HEK293 (cell line): ENCODE measurements around the gene GUSB.
"Not testable (repeated sequence)": the region's sequence is repeated elsewhere in the genome, so short reads cannot be mapped to it uniquely, and the experiment has no call there.

Source experiments
- CTCF ChIA-PET: fragments of 350-600 bp; formaldehyde crosslinking; extraction: SDS; loops from one replicate; lab custom pipeline; 2021; ENCODE audit warnings: antibody characterized with exemption; lab: Yijun Ruan, JAX
- POLR2A ChIA-PET: fragments of 300-600 bp; formaldehyde crosslinking; extraction: SDS; loops from one replicate; lab custom pipeline; 2020; ENCODE audit warnings: antibody characterized with exemption, inconsistent platforms; lab: Yijun Ruan, JAX
- H3K27ac ChIP-seq: fragments of 200-500 bp; sonication (Bioruptor generic); 2 replicates; pipeline ENCODE4 v1.5.1; 2014; ENCODE audit warnings: low read depth, low read length, control low read depth, inconsistent platforms; ENCODE audit errors: extremely low read depth
- H3K36me3 ChIP-seq, 2 experiments: fragments of 200-500 bp in 1 of 2; sonication (Bioruptor generic) in 1 of 2; 1 replicate in 1 of 2; 2 replicates in 1 of 2; pipeline ENCODE4 v1.5.1; 2014 to 2017; ENCODE audit warnings: inconsistent platforms in 2 of 2, low read length in 2 of 2; ENCODE audit not compliant: control insufficient read depth in 2 of 2, insufficient read depth in 1 of 2
- H3K4me1 ChIP-seq: fragments of 200-500 bp; sonication (Bioruptor generic); 2 replicates; pipeline ENCODE4 v1.5.1; 2014; ENCODE audit warnings: mild to moderate bottlenecking, low read length, inconsistent platforms; ENCODE audit not compliant: control insufficient read depth, insufficient read depth
- H3K4me3 ChIP-seq: 2 replicates; pipeline ENCODE4 v1.5.1; 2011; ENCODE audit warnings: low read depth, mild to moderate bottlenecking, control low read depth, low read length, moderate library complexity
- H3K9me3 ChIP-seq: fragments of 200-500 bp; sonication (Bioruptor generic); 2 replicates; pipeline ENCODE4 v1.5.1; 2014; ENCODE audit warnings: low read depth, low read length, inconsistent platforms; ENCODE audit not compliant: control insufficient read depth, insufficient read depth
- BCL11A ChIP-seq: fragments of 450-650 bp; formaldehyde crosslinking; IDR thresholded peaks from 2 replicates; pipeline ENCODE4 v1.5.1; 2016; ENCODE audit warnings: low read depth, missing biosample characterization, missing genetic modification characterization
- BCL11B ChIP-seq: fragments of 450-650 bp; formaldehyde crosslinking; IDR thresholded peaks from 2 replicates; pipeline ENCODE4 v1.5.1; 2016; ENCODE audit warnings: low read depth, missing biosample characterization, missing genetic modification characterization
- GLIS1 ChIP-seq: fragments of 450-650 bp; formaldehyde crosslinking; IDR thresholded peaks from 2 replicates; pipeline ENCODE4 v1.5.1; 2016; ENCODE audit warnings: missing biosample characterization, missing genetic modification characterization
- KLF10 ChIP-seq: fragments of 450-650 bp; IDR thresholded peaks from 2 replicates; pipeline ENCODE4 v1.5.1; 2018; ENCODE audit warnings: missing biosample characterization, mild to moderate bottlenecking, missing genetic modification characterization
- KLF16 ChIP-seq: fragments of 450-650 bp; formaldehyde crosslinking; IDR thresholded peaks from 2 replicates; pipeline ENCODE4 v1.5.1; 2017; ENCODE audit warnings: missing biosample characterization, missing genetic modification characterization
- OSR2 ChIP-seq: fragments of 450-650 bp; formaldehyde crosslinking; IDR thresholded peaks from 2 replicates; pipeline ENCODE4 v1.5.1; 2016; ENCODE audit warnings: missing biosample characterization, missing genetic modification characterization
- SCRT1 ChIP-seq: fragments of 450-650 bp; formaldehyde crosslinking; IDR thresholded peaks from 2 replicates; pipeline ENCODE4 v1.5.1; 2016; ENCODE audit warnings: missing biosample characterization, missing genetic modification characterization, borderline replicate concordance
- SP7 ChIP-seq: fragments of 450-650 bp; formaldehyde crosslinking; IDR thresholded peaks from 2 replicates; pipeline ENCODE4 v1.5.1; 2016; ENCODE audit warnings: missing biosample characterization, missing genetic modification characterization
- ZBTB21 ChIP-seq: fragments of 450-650 bp; formaldehyde crosslinking; IDR thresholded peaks from 2 replicates; pipeline ENCODE4 v1.5.1; 2017; ENCODE audit warnings: missing biosample characterization, missing genetic modification characterization
- ZFP69B ChIP-seq: fragments of 450-650 bp; formaldehyde crosslinking; IDR thresholded peaks from 2 replicates; pipeline ENCODE4 v1.5.1; 2016; ENCODE audit warnings: missing biosample characterization, missing genetic modification characterization
- ZNF211 ChIP-seq: fragments of 450-650 bp; formaldehyde crosslinking; IDR thresholded peaks from 2 replicates; pipeline ENCODE4 v1.5.1; 2016; ENCODE audit warnings: low read depth, missing biosample characterization, missing genetic modification characterization
- ZNF223 ChIP-seq: fragments of 450-650 bp; formaldehyde crosslinking; IDR thresholded peaks from 2 replicates; pipeline ENCODE4 v1.5.1; 2016; ENCODE audit warnings: missing biosample characterization, missing genetic modification characterization
- ZNF433 ChIP-seq: fragments of 450-650 bp; formaldehyde crosslinking; IDR thresholded peaks from 2 replicates; pipeline ENCODE4 v1.5.1; 2016; ENCODE audit warnings: missing biosample characterization, missing genetic modification characterization, low read depth
- ZNF521 ChIP-seq: fragments of 450-650 bp; formaldehyde crosslinking; IDR thresholded peaks from 2 replicates; pipeline ENCODE4 v1.5.1; 2017; ENCODE audit warnings: missing biosample characterization, mild to moderate bottlenecking, missing genetic modification characterization
- ZNF548 ChIP-seq: fragments of 450-650 bp; formaldehyde crosslinking; IDR thresholded peaks from 2 replicates; pipeline ENCODE4 v1.5.1; 2016; ENCODE audit warnings: missing biosample characterization, missing genetic modification characterization
- ZNF560 ChIP-seq: fragments of 450-650 bp; formaldehyde crosslinking; IDR thresholded peaks from 2 replicates; pipeline ENCODE4 v1.5.1; 2017; ENCODE audit warnings: missing biosample characterization, missing genetic modification characterization, borderline replicate concordance
- ZNF660 ChIP-seq: fragments of 450-650 bp; IDR thresholded peaks from 2 replicates; pipeline ENCODE4 v1.5.1; 2018; ENCODE audit warnings: missing biosample characterization, mild to moderate bottlenecking, missing genetic modification characterization
- ZNF701 ChIP-seq: fragments of 450-650 bp; formaldehyde crosslinking; IDR thresholded peaks from 2 replicates; pipeline ENCODE4 v1.5.1; 2016; ENCODE audit warnings: missing biosample characterization, missing genetic modification characterization
- TF ChIP-seq, protein P1 (sequence below): fragments of 450-650 bp; formaldehyde crosslinking; IDR thresholded peaks from 2 replicates; pipeline ENCODE4 v1.5.1; 2016; ENCODE audit warnings: missing biosample characterization, missing genetic modification characterization, borderline replicate concordance
- TF ChIP-seq, protein P2 (sequence below): fragments of 450-650 bp; formaldehyde crosslinking; IDR thresholded peaks from 2 replicates; pipeline ENCODE4 v1.5.1; 2016; ENCODE audit warnings: missing biosample characterization, missing genetic modification characterization, low read depth
- TF ChIP-seq, protein P3 (sequence below): fragments of 450-650 bp; formaldehyde crosslinking; IDR thresholded peaks from 2 replicates; pipeline ENCODE4 v1.5.1; 2016; ENCODE audit warnings: missing biosample characterization, missing genetic modification characterization
- TF ChIP-seq, protein P4 (sequence below): fragments of 450-650 bp; formaldehyde crosslinking; IDR thresholded peaks from 2 replicates; pipeline ENCODE4 v1.5.1; 2016; ENCODE audit warnings: missing biosample characterization, missing genetic modification characterization
- TF ChIP-seq, protein P5 (sequence below): fragments of 450-650 bp; IDR thresholded peaks from 2 replicates; pipeline ENCODE4 v1.5.1; 2018; ENCODE audit warnings: missing biosample characterization, mild to moderate bottlenecking, missing genetic modification characterization

Gene GUSB

DNA sequence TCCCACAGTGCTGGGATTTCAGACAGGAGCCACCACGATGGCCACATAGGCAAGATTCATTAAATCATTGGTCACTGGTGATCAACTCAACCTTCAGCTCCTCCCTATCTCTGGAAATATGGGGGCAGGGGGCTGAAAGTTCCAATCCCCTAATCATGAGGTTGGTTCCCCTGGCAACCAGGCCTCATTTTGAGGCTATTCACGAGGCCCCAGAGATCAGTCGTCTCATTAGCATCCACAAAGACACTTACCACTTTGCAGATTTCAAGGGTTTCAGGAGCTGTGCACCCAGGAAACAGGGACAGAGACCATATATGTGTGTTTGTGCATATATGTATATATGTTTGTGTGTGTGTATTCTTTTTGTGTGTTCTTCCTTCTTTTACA is 7.7 kb upstream of the GUSB start (continued):
- TF ChIP-seq, protein P1, sequence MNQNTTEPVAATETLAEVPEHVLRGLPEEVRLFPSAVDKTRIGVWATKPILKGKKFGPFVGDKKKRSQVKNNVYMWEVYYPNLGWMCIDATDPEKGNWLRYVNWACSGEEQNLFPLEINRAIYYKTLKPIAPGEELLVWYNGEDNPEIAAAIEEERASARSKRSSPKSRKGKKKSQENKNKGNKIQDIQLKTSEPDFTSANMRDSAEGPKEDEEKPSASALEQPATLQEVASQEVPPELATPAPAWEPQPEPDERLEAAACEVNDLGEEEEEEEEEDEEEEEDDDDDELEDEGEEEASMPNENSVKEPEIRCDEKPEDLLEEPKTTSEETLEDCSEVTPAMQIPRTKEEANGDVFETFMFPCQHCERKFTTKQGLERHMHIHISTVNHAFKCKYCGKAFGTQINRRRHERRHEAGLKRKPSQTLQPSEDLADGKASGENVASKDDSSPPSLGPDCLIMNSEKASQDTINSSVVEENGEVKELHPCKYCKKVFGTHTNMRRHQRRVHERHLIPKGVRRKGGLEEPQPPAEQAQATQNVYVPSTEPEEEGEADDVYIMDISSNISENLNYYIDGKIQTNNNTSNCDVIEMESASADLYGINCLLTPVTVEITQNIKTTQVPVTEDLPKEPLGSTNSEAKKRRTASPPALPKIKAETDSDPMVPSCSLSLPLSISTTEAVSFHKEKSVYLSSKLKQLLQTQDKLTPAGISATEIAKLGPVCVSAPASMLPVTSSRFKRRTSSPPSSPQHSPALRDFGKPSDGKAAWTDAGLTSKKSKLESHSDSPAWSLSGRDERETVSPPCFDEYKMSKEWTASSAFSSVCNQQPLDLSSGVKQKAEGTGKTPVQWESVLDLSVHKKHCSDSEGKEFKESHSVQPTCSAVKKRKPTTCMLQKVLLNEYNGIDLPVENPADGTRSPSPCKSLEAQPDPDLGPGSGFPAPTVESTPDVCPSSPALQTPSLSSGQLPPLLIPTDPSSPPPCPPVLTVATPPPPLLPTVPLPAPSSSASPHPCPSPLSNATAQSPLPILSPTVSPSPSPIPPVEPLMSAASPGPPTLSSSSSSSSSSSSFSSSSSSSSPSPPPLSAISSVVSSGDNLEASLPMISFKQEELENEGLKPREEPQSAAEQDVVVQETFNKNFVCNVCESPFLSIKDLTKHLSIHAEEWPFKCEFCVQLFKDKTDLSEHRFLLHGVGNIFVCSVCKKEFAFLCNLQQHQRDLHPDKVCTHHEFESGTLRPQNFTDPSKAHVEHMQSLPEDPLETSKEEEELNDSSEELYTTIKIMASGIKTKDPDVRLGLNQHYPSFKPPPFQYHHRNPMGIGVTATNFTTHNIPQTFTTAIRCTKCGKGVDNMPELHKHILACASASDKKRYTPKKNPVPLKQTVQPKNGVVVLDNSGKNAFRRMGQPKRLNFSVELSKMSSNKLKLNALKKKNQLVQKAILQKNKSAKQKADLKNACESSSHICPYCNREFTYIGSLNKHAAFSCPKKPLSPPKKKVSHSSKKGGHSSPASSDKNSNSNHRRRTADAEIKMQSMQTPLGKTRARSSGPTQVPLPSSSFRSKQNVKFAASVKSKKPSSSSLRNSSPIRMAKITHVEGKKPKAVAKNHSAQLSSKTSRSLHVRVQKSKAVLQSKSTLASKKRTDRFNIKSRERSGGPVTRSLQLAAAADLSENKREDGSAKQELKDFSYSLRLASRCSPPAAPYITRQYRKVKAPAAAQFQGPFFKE (tag by site-specific recombination): no peak
- TF ChIP-seq ZNF660 (no peak), ZFP69B (tag by site-specific recombination) (no peak), SCRT1 (tag by site-specific recombination) (no peak), ZBTB21 (tag by site-specific recombination) (no peak)
- TF ChIP-seq, protein P2, sequence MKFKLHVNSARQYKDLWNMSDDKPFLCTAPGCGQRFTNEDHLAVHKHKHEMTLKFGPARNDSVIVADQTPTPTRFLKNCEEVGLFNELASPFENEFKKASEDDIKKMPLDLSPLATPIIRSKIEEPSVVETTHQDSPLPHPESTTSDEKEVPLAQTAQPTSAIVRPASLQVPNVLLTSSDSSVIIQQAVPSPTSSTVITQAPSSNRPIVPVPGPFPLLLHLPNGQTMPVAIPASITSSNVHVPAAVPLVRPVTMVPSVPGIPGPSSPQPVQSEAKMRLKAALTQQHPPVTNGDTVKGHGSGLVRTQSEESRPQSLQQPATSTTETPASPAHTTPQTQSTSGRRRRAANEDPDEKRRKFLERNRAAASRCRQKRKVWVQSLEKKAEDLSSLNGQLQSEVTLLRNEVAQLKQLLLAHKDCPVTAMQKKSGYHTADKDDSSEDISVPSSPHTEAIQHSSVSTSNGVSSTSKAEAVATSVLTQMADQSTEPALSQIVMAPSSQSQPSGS (tag by site-specific recombination): no peak

DNA sequence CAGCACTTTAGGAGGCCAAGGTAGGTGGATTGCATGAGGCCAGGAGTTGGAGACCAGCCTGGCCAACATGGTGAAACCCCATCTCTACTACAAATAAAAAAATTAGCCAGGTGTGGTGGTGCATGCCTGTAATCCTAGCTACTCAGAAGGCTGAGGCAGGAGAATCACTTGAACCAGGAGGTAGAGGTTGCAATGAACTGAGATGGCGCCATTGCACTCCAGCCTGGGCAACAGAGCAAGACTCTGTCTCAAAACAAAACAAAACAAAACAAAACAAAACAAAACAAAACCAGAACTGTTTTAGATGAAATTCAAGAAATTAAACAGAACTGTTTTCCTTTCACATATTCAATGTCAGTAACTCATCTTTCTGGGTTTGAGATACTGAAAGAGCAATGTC is 6.5 kb upstream of the GUSB start:
- POLR2A ChIA-PET, H3K9me3 ChIP-seq, H3K36me3 ChIP-seq, H3K27ac ChIP-seq, H3K4me3 ChIP-seq, H3K4me1 ChIP-seq: not testable (repeated sequence)
- CTCF ChIA-PET: interaction anchor here (1.1 kb wide), 1 partner anchor 11 kb away, joined by 4 read pairs; no protein-coding TSS in a partner anchor

GRCh38 chr7:65988084-65988483 is 6.1 kb upstream of the GUSB start:
- Histone ChIP-seq H3K36me3 (no peaks in the 10 kb centered on the region), H3K4me1 (no peaks in the 10 kb centered on the region), H3K27ac (no peak overlapping the region), H3K4me3 (no peak overlapping the region), H3K9me3 (no peaks in the 10 kb centered on the region)
- TF ChIP-seq, protein P3, sequence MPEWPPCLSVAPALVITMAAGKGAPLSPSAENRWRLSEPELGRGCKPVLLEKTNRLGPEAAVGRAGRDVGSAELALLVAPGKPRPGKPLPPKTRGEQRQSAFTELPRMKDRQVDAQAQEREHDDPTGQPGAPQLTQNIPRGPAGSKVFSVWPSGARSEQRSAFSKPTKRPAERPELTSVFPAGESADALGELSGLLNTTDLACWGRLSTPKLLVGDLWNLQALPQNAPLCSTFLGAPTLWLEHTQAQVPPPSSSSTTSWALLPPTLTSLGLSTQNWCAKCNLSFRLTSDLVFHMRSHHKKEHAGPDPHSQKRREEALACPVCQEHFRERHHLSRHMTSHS: no peak
- TF ChIP-seq ZNF223: no peak
- TF ChIP-seq GLIS1 (tag by site-specific recombination): no peak
- no peak for TF ChIP-seq BCL11B
- TF ChIP-seq KLF16: no peak
- TF ChIP-seq ZNF433: no peak
- no peak for TF ChIP-seq SP7 (tag by site-specific recombination)
- no peak for TF ChIP-seq ZNF521 (tag by site-specific recombination)
- TF ChIP-seq OSR2 (tag by site-specific recombination): no peak
- TF ChIP-seq, protein P4, sequence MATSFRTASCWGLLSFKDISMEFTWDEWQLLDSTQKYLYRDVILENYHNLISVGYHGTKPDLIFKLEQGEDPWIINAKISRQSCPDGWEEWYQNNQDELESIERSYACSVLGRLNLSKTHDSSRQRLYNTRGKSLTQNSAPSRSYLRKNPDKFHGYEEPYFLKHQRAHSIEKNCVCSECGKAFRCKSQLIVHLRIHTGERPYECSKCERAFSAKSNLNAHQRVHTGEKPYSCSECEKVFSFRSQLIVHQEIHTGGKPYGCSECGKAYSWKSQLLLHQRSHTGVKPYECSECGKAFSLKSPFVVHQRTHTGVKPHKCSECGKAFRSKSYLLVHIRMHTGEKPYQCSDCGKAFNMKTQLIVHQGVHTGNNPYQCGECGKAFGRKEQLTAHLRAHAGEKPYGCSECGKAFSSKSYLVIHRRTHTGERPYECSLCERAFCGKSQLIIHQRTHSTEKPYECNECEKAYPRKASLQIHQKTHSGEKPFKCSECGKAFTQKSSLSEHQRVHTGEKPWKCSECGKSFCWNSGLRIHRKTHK: no peak
- TF ChIP-seq ZNF560 (tag by site-specific recombination): no peak
- no peak for TF ChIP-seq KLF10 (tag by site-specific recombination)
- TF ChIP-seq ZNF548 (tag by site-specific recombination): no peak
- no peak for TF ChIP-seq ZNF211 (tag by site-specific recombination)
- no peak for TF ChIP-seq ZNF701 (tag by site-specific recombination)
- TF ChIP-seq BCL11A: no peak
- TF ChIP-seq, protein P5, sequence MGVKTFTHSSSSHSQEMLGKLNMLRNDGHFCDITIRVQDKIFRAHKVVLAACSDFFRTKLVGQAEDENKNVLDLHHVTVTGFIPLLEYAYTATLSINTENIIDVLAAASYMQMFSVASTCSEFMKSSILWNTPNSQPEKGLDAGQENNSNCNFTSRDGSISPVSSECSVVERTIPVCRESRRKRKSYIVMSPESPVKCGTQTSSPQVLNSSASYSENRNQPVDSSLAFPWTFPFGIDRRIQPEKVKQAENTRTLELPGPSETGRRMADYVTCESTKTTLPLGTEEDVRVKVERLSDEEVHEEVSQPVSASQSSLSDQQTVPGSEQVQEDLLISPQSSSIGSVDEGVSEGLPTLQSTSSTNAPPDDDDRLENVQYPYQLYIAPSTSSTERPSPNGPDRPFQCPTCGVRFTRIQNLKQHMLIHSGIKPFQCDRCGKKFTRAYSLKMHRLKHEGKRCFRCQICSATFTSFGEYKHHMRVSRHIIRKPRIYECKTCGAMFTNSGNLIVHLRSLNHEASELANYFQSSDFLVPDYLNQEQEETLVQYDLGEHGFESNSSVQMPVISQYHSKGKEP (tag by site-specific recombination): no peak
- ChIA-PET POLR2A (no interaction called here), CTCF (no interaction called here)
